H1 (cell line): Measurements from ENCODE around the gene PCBP4.

Experiments
- CREB1 ChIP-seq: IDR thresholded peaks from 2 replicates; pipeline ENCODE4 v1.6.1; 2012; ENCODE audit warnings: inconsistent platforms
- CTCF ChIP-seq, 3 experiments: IDR thresholded peaks; 1 replicate in 2 of 3; 2 replicates in 1 of 3; pipeline versions ENCODE4 v1.5.1 to v1.6.1; 2011; ENCODE audit warnings: low read length in 3 of 3, mild to moderate bottlenecking in 3 of 3, inconsistent platforms in 2 of 3, low read depth in 1 of 3, moderate library complexity in 1 of 3; ENCODE audit not compliant: insufficient read depth in 1 of 3; ENCODE audit errors: control extremely low read depth in 1 of 3
- EP300 ChIP-seq, 2 experiments: IDR thresholded peaks; 1 replicate in 1 of 2; 2 replicates in 1 of 2; pipeline ENCODE4 v1.6.1; 2011 to 2012; ENCODE audit warnings: low read depth in 2 of 2, low read length in 2 of 2, mild to moderate bottlenecking in 2 of 2, borderline replicate concordance in 1 of 2, inconsistent platforms in 1 of 2, moderate library complexity in 1 of 2
- EZH2 ChIP-seq: fragments of 200-600 bp; sonication (generic); IDR thresholded peaks from 2 replicates; pipeline ENCODE4 v1.7.1; 2012; ENCODE audit warnings: low read depth, mild to moderate bottlenecking, moderate library complexity, low read length, inconsistent platforms; ENCODE audit not compliant: severe bottlenecking
- KDM5A ChIP-seq: fragments of 200-600 bp; IDR thresholded peaks from 2 replicates; pipeline ENCODE4 v1.7.1; 2012; ENCODE audit warnings: mild to moderate bottlenecking, low read length, inconsistent platforms, mixed read lengths
- PHF8 ChIP-seq: fragments of 200-600 bp; sonication (generic); conservative IDR thresholded peaks from 2 replicates; pipeline ENCODE4 v1.7.1; 2012; ENCODE audit warnings: low read depth, mild to moderate bottlenecking, inconsistent platforms, low read length, moderate library complexity
- POLR2A ChIP-seq, 2 experiments: IDR thresholded peaks; 1 replicate in 1 of 2; 2 replicates in 1 of 2; pipeline ENCODE4 v1.6.1; 2011; ENCODE audit warnings: low read depth in 2 of 2, low read length in 2 of 2, mild to moderate bottlenecking in 2 of 2; ENCODE audit errors: control extremely low read depth in 1 of 2
- POLR2AphosphoS5 ChIP-seq: IDR thresholded peaks from 2 replicates; pipeline ENCODE4 v1.6.1; 2011; ENCODE audit warnings: low read depth, low read length
- RBBP5 ChIP-seq: IDR thresholded peaks from 2 replicates; pipeline ENCODE4 v1.7.1; 2012; ENCODE audit warnings: low read depth, mild to moderate bottlenecking, inconsistent platforms, low read length, moderate library complexity, borderline replicate concordance
- SP4 ChIP-seq: IDR thresholded peaks from 2 replicates; pipeline ENCODE4 v1.6.1; 2012; ENCODE audit warnings: low read length, inconsistent platforms
- SRF ChIP-seq: IDR thresholded peaks from 2 replicates; pipeline ENCODE4 v1.6.1; 2011; ENCODE audit warnings: mild to moderate bottlenecking, low read depth, low read length, moderate library complexity
- ZNF274 ChIP-seq: IDR thresholded peaks from 2 replicates; pipeline ENCODE4 v1.7.0; 2012; ENCODE audit warnings: low read length, borderline replicate concordance; ENCODE audit errors: extremely low read depth

GRCh38 chr3:51974963-51975851 lies 8.0 kb upstream of the PCBP4 start, which contains the start of gene ABHD14A:
- TF ChIP-seq CTCF (IDR thresholded peaks at IDR 0.05; ENCODE audit: control extremely low read depth in 1 of 3, insufficient read depth in 1 of 3, low read depth in 1 of 3, low read length in 3 of 3) (no peak), PHF8 (peak; percentile 20; the same call in 1 of the 2 replicates), RBBP5 (no peak), POLR2A (IDR thresholded peaks at IDR 0.05; ENCODE audit: control extremely low read depth in 1 of 2, low read depth in 2 of 2, low read length in 2 of 2) (peak in 1 of 2 experiments; percentile 49; a peak in 1 of 3 replicates), EP300 (IDR thresholded peaks at IDR 0.05; ENCODE audit: borderline replicate concordance in 1 of 2, low read depth in 2 of 2, low read length in 2 of 2) (no peak), KDM5A (no peak), POLR2AphosphoS5 (no peak), SP4 (no peak), SRF (no peak), ZNF274 (no peak), CREB1 (no peak), EZH2 (peak; percentile 42)
